Ovary (tissue), 3 donors: ENCODE data around the gene TMEM35A.

ENCODE experiments used
- POLR2A ChIP-seq: fragments of 450-650 bp; IDR thresholded peaks from one replicate; pipeline ENCODE4 v1.6.1; 2017; ENCODE audit warnings: antibody characterized with exemption, mild to moderate bottlenecking, moderate library complexity
- TF ChIP-seq, protein P1 (sequence below), 3 donors: fragments of 450-650 bp in 2 of 3; fragments of 200-600 bp in 1 of 3; IDR thresholded peaks; one replicate each; pipeline versions ENCODE4 v1.5.1 to v1.8.0; 2016 to 2022; ENCODE audit warnings: antibody characterized with exemption in 3 of 3, mild to moderate bottlenecking in 1 of 3
- donor health status: DM: no; HTN: no; CAD: no.

DNA sequence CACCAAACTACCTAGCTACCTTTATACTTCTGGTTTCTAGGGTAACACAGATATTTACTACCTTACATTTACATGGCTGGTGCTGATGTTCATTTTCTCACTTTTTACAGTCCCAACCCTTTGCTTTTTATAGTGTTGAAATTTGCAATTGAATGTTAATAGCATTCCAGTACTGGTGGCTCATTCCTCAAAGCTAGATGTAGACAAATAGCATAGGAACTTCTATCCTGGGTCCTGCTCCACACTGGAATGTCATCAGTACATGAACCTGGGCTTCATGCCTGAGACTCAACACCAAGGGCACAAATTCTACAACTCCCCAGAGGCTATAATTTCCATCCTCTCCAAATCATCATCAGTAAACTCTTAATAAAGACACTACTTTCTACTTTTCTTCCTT, 16.5 kb upstream of the TMEM35A start:
- no peak for TF ChIP-seq POLR2A
- TF ChIP-seq, protein P1, sequence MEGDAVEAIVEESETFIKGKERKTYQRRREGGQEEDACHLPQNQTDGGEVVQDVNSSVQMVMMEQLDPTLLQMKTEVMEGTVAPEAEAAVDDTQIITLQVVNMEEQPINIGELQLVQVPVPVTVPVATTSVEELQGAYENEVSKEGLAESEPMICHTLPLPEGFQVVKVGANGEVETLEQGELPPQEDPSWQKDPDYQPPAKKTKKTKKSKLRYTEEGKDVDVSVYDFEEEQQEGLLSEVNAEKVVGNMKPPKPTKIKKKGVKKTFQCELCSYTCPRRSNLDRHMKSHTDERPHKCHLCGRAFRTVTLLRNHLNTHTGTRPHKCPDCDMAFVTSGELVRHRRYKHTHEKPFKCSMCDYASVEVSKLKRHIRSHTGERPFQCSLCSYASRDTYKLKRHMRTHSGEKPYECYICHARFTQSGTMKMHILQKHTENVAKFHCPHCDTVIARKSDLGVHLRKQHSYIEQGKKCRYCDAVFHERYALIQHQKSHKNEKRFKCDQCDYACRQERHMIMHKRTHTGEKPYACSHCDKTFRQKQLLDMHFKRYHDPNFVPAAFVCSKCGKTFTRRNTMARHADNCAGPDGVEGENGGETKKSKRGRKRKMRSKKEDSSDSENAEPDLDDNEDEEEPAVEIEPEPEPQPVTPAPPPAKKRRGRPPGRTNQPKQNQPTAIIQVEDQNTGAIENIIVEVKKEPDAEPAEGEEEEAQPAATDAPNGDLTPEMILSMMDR (IDR thresholded peaks at IDR 0.05) = no peak
